ENCODE data around the gene GPR139.

The GPR139 gene

DNA sequence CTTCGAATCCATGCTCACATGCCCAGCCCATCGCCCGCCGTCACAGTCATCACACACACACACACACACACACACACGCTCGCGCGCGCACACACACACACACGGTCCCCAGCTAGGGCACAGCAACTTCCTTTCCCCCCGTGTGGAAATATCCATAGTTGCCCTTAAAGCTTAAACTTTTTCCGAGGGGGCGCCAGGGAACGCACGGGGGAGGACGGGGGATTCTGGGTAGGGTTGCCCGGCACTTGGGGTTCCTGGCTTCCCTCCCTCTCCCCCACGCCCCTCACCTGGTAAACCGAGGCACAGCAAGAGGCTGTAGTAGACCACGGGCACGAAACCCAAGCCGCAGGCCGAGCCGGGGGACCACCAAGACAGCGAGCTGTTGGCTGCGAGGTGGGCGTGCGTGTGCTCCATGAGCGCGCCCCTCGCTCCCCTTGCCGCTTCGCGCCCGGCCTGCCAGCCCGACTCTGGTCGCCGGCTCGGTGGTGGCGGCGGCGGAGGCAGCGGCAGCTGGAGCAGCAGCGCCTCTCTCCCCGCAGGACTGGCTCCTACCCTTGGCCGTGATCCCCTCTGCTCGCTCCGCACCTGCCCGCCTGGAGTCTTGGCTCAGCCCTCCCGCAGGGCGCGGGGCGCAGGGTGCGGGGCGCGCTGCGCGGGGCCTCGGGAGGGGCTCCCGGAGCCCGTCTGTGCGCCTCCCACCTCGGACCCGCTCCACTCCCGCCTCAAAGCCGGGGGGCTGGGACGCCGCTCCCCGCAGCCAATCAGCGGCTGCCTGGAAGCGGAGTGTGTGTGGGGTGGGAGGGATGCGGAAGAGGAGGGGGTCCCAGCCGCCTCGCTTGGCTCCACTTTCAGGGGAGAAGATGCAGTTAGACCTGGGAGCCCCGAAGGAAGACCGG, at the start of gene GPR139:
GPR139 (minus strand) TSS at position 688 of the 896 bp plus-strand sequence; CDS start at position 414, 274 bp downstream.
- DNase-seq = no peak

DNA sequence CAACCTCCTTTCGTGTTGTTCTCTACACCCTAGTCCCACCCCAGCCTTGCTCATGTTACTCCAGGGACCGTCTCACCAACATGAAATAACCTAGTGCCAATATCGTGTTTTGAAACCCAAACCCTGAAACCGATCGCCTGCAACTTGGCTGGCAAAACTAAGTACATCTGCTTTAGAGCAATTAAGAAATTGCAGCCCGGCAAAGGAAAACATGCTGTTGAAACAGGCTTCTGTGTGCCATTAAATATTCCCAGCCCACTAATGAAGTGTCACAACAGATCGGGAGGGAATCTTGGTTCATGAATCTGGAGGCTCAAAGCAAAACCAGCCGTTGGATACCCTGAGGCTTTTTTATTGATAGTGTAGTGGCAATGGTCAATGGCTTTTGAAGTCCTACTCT, 48.3 kb upstream of the GPR139 start:
- no peak for DNase-seq

DNA sequence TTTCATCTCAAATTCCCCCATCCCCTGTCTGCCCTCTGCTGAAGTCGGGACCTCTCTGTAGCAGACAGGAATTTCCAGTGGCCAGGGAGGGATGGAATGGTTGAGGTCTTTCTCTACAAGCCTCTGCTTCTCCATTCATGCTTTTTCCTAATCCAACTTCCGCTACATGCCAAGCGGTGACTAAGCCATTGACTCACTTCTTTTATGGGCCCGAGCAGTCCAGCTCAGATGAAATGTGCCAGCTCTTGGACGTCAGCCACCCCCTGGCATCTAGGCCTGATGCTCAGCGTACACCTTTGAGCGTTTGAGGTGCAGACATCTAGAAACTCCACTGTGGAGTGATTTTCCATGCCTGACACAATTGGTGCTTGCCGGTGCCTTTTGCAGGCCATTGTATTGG, 40.7 kb upstream of the GPR139 start:
- DNase-seq = no peak

DNA sequence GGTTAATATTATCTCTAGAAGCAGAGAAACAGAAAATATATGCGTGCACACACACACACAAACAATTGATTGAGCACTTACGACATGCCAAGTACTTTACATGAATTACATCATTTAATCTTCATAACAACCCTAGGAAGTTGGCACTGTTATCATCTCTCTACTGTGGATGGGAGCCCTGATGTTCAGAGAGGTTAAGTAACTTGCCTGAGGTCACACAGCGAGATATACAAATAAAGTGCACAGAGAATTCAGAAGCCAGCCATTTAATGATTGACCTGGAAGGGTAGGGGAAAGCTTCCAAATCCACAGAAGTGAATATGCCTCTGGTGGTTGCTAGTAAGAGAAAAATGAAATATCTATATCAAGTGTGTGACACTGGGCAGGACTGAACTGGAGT, 37.5 kb upstream of the GPR139 start:
- DNase-seq = no peak

DNA sequence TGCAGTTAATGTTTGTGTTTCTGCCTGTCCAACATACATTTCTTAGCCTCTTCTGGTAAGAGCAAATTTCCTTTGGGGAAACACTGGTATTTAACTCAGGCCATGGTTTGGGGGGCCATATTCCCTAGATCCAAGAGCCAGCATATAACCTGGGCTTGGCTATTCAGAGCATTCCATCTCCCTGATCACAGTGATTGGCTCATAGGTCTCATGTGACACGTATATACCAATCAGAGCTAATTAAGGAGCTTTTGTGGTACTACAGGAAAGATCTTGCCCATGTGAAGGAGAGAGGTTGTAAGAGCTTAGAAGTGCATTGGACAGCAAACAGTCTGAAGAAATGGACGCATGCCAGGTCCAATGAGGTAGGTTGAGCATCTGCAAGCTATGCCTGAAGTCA, 33.4 kb upstream of the GPR139 start:
- no peak for DNase-seq

DNA sequence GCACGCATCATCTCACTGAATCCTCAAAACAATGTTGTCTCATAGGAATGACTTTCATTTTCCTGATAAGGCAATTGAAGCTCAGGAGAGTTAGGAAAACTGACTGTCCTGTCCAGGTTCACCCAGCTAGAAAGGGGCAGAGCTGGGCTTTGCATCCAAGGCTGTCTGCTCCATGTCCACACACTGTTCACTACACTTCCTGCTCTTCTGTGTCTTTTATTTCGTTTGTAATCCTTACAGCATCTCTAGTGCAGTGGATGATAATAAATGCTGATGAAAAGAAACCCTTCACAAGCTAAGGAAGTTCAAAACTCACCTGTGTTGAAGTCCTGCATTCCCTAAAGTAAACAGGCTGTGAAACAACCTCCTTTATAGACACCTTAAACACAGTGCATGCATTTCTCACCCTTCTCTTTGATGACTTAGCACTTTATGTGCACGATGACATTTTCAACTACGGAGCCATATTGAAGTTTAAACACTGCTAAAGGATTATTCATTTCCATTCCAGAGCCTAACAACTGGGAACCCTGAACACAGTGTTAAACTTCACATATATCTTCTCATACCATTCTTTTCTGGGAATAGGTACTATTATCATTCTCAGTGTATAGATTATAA, 31.0 kb upstream of the GPR139 start:
- DNase-seq = no peak

DNA sequence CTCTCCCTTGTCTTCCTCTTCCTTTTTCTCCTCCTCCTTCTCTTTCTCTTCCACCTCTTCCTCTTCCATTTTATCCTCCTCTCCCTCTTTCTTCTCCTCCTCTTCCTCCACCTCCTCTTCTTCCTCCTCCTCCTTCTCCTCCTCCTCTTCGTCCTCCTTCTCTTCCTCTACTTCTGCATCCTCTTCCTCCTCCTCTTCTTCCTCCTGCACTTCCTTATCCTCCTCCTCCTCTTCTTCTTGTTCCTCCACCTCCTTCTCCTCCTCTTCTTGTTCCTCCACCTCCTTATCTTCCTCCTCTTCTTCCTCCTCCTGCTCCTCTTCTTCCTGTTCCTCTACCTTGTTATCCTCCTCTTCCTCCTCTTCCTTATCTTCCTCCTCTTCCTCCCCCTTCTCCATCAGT, 28.8 kb upstream of the GPR139 start:
- DNase-seq = no peak

DNA sequence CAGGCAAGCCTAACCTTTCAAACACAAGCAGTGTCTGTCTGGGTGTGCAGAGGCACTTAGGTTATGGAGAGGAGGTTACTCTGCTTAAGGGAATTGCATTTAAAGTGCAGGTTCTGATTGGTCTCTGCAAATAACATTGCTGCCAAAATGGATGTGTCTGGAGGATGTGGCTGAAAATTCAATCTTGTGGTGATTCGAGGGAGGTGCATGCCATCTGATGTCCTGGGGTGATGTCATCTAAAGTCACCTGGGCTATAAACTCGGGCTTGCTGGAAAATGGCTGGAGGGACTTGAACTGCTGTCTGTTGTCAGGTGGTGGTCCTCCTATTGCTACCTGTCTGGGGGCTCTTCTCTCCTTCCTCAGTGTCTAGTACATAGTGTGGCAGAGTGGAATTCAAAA, 28.3 kb upstream of the GPR139 start:
- DNase-seq = no peak

DNA sequence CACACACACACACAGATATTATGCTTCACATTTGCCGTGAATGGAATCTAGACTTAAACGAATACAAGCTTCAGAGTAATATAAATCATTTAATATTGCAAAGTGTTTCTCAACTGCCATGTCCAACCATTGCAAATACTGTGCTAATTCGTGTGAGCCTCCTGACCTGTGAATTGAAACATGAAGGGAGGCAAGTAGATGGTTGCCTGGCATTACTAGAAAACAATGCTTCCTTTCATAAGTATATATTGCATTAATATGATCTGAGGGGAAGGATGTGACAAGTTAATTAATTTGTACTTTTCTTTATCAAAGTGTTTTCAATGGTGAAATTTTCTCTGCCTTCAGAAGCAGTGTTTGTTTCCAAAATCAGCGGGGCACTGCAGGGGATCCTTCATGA, 25.7 kb upstream of the GPR139 start:
- no peak for DNase-seq

DNA sequence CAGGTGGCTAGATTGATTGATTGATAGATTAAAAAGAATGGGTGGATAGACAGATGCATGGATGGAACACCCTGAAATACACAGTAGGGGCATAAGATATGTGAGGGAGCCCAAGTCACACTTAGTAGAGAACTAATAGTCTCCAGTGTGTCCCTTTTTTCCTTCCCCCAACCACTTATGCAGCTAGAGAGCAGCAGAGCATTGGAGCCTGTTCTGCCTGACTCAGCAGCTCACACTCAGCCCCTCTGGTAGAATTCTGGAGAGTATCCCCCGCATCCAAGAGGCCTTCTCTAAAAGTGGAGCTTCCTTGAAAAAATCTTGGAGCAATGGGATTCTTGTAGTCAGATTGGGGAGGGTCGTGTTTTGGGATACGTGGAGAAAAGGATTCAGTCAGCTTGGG, 20.5 kb upstream of the GPR139 start:
- no peak for DNase-seq

DNA sequence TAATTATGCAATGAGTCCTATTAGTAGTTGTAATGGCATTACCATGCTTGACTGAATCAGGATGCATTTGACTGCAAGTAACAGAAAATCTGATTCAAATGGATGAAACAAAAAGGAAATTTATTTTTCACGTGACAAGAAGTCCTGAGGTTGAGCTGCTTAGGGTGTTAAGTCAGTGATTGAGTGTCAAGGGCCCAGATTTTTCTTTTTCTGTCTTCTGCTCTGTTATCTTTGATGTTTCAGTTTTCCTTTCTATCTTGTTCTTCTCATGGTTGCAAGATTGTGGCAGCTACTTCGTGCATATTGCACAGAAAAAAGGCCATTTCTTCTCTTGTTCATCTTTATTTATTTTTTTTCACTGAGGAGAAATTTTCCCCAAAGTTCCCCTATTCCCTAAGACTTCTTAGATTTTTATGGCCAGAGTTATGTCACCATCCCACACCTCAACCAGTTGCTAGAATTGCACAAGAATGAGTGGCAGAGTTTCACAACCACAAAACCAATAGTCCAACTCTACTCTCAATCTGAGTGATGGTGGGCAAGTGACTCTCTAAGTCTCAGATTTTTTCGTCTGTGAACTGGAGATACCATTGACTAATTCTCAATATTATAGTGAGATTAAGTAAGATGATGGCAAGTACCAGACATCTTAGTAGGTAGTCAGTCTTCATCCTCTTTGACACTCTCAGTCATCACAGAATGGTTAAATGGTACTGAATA, 15.7 kb upstream of the GPR139 start:
- no peak for DNase-seq

DNA sequence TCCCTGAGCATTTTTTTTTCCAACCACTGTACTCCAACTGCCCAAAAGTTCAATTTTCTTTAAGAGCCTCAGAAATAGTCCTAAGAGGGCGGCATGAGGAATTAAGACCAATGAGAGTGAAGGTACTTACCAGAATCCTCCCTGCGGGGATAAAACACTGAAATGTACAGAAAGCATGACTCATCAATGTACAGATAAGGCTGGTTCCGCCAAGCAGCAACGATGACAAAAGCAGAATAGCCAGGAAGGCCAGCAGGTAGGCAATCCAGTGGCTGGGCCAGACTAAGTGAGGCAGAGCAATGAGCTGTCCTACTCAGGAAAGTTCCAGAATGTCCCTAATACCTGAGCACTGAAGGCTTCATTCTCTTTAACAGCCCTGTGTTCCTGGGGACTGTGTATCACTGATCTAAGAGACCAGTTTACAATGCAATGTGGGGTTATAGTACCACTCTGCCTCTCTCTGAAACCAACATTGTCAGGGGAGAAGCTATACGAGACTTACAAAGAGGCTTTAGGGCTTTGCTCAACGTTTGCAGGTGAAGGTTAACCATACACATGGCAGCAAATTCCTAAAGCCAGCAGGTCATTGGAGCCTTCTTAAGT, 11.0 kb upstream of the GPR139 start:
- no peak for DNase-seq

DNA sequence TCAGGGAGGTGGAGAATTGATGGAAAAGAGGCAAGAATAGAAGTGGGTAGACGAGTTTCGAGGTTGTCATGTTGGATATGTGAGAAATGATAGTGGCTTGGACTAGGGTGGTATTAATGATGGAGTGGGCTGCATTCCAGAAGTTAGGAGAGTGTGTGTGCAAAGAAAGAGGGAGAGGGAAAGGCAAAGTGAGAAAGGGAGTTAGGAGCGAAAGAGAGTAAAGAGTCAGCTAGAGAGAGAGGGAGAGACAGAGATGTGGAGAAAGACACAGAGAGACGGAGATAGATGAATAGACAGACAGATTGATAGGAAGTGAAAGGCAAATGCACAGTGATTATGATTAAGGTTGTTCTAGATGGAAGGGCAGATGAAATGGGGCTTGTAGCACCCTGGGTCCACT, 5.4 kb upstream of the GPR139 start:
- DNase-seq = no peak

DNA sequence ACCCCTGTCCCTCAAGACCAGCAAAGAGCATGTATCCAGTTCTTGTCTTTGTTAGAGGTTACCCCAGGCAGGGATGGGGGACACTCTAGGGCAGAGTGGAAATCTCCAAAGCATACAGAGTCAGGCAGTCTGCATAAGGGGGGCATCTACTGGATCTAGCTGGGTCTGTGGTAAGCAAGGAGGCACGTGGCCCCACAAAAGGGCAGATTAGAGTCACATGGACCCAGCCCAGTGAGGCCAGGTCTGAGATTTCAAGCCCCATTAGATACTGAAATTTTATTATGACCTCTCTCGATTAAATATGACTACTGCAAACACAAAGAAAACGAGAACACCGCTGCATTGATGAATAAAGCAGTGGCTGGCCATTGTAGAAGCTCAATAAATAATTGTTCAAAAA, 1.6 kb upstream of the GPR139 start:
- DNase-seq = no peak

DNA sequence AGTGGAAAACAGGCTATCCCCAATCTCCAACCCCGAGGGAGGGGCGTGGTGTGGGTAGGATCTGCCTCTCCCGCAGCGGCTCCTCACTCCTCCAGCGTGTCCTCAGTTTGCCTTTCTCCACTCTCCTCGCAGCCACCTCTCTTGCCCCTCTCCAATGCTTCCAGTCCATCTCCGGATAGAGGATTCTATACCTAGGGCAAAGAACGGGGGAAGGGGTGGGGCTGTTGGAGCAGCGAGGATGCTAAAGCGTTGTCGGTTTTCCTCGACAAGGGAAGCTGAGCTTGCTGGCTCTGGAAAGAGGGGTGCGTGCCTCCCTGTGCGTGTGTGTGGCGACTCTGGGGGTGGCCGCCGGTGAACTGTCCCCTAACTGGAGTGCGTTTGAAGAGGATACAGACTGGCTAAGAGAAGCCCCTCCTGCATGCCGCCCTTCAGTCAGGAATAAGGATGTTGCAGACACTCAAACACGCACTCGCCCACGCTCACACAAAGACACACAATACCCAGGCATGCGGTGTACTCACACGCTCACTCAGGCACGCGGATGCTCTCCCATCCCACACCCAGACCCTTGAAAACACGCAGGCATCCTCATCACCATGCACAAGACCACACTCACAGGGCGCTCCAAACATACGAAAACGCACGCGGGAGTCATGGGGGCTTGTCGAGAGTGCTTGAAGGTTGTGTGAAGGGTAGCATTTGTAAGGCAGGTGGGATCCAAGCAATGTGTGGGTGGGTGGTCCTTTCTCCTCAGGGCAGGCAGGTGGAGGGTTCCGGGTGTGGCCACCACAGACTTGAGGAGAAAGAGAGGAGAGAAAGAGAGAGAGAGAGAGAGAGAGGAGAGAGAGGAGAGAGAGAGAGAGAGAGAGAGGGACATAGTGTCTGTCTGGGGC, 655 bp upstream of the GPR139 start:
- no peak for DNase-seq

DNA sequence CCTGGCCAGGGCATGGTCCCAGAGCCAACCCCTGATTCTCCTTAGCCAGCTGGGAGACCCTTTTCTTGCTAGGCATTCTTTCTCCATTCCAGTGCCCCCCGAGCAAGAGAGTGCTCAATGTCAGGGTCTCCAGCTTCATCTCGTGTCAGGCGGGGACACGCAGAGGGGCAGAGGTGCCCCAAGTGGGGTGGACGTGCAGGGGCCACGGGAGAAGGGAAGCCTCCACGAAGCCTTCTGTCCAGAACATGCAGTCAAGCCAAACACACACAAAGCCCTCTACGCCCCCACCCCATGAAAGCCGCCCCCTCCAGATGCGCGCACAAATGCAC, 852 bp downstream of the GPR139 start:
- no peak for DNase-seq

DNA sequence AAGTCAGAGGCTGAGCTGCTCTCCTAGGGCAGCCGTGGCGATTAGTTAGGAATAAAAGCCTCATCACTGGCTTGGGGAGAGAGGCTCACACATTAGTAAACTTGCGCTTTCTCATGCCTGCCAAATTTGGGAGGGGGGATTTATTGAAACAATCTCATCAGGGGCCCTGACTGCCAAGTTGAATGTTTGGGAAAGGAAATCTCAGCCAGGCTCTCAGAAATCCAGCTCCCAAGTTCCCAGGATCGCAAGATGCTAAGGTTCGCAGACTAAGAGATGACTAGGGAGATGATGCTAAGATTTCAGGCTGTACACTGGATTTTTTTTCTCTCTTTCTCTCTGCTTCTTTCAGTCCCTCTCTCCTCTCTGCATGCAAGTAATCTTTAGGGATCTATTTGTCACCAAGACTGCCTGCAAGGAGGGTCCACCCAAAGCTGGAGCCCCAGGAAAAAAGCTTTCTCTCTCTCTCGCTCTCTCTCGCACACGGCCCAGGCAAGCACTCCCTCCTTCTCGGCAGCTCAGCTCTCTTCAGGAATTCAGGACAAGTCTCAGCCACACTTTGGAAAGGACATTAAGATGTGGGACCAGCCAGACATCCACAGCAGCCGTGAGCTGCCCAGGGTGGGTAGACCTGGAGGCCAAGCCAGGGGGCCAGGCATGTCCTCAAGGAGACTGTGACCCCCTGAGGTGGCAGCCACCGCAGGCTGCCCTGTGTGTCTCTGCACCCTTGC, 1.4 kb downstream of the GPR139 start:
- no peak for DNase-seq

DNA sequence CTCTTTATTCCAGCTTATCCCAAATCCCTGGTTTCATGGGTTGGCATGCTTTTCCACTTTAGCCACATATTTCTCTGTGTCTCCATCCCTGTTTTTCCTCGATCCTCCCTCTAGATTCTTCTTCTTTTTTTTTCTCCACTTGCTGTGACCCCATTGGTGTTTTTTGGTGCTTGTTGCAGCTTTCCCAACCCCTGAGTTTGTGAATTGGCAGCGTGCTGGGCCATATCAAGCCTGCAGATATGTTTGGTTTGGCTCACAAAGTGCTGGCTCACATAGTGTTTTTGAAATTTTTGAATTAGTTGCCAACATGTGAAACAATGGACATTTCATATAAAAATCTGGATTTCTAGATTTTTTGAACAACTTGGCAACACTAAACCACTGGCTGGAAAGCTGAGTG, 8.8 kb downstream of the GPR139 start:
- DNase-seq = no peak

DNA sequence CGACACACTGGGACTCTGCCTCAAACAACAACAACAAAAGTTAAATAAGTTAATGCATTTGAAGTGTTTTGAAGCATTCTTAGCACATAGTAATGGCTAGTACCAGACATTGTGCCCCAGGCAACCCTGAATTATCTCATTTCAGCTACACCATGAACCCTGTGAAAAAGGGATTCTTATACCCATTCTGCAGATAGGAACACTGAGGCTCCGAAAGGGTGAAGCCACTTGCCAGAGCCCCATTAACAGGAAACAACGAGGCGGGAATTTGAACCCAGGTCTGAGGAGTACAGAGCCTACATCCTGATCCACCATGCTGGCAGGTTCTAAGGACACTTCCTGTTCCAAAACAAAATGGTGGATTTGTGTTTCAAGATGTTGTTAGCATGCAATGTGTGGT, 9.2 kb downstream of the GPR139 start:
- no peak for DNase-seq

DNA sequence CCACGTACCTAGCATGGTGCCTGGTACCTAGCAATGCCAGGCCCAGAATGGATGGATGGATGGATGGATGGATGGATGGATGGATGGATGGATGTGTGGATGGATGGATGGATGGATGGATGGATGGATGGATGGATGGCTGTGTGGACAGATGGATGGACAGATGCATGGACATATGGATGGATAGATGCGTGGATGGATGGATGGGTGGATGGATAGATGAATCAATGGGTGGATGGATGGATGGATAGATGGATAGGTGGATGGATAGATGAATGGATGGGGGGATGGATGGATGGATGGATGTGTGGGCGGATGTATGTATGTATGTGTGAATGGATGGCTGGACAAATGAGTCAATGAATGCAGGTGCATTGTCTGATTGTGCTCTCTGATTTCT, 12.6 kb downstream of the GPR139 start:
- no peak for DNase-seq

DNA sequence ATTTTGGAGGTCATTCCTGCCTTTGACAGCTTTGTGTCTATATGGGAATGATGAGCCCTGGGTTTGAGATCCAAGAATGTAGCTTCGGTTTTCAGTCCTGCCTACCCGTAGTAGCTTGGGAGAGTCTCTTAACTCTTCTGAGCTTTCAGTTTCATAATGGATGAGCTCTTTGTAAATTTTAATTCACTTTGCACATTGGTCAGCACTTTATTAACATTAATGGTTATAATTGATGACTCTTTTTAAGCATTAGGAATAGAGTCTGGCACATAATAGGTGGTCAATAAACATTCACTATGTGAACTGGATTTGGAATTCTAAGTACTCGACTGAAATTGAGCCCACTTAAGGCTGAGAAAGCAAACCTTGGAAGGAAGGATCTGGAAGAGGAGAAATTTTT, 17.3 kb downstream of the GPR139 start:
- no peak for DNase-seq

DNA sequence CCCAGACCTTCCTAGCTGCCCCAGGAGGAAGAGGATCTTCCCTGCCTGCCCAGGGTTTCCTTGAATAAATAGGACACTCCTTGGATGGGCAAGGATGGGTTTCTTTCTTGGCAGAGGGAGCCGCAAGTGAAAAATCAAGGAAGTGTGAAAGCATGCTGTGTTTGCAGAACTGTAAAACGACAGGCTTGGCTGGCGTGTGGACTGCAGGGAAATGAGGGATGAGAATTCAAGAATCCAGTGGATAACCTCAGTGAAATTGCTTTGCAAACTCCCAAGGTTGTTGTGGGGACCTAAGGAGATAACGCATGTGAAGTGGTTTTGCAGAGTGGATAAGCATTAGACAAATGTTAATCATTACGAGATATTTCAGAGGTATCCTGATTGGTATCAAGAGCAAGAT, 20.4 kb downstream of the GPR139 start:
- no peak for DNase-seq
